ENCODE data around the gene LYPD3.
A peak's percentile ranks its signal among the peaks of the same experiment; 100 is the strongest.

Gene LYPD3

GRCh38 chr19:43469160-43469480, 3.7 kb upstream of the LYPD3 start:
- peak; percentile 25 for DNase-seq (ENCODE audit: low read depth)
- H3K4me3 ChIP-seq (replicated peaks; ENCODE audit: low read depth, low read length): no peak overlapping the region
- no peak for TF ChIP-seq CTCF (IDR thresholded peaks at IDR 0.05; ENCODE audit: low read length, missing control alignments)

GRCh38 chr19:43468354-43469159, 3.1 kb upstream of the LYPD3 start:
- no peak for TF ChIP-seq CTCF (IDR thresholded peaks at IDR 0.05; ENCODE audit: low read length, missing control alignments)
- no peak for DNase-seq (ENCODE audit: low read depth)
- no peak overlapping the region for H3K4me3 ChIP-seq (replicated peaks; ENCODE audit: low read depth, low read length)

GRCh38 chr19:43467730-43468129, 2.3 kb upstream of the LYPD3 start:
- H3K4me3 ChIP-seq (replicated peaks; ENCODE audit: low read depth, low read length): no peak overlapping the region
- DNase-seq (ENCODE audit: low read depth): peak; percentile 66

DNA sequence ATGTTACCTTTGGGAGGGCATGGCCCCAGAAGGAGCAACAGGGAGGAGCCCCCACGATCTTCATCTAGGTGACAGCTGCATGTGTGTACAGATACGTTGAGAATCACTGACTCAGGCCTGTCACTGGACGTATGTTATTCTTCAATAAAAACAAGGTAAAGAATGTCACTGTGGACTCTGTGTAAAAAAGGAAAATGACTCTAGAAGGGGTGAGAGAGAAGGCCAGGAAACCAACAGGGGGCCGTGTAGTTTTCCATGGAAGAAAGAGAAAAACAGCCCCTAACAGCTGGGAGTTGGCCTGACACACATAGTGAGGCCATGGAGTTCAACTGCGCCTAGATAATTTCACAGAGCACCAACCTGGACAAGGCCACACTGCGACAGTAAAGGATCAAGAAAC, 1.9 kb upstream of the LYPD3 start:
- no peak overlapping the region for H3K4me3 ChIP-seq (replicated peaks; ENCODE audit: low read depth, low read length)

More at GRCh38 chr19:43467730-43468129, 2.3 kb upstream of the LYPD3 start:
- TF ChIP-seq CTCF (IDR thresholded peaks at IDR 0.05; ENCODE audit: low read length, missing control alignments): no peak

DNA sequence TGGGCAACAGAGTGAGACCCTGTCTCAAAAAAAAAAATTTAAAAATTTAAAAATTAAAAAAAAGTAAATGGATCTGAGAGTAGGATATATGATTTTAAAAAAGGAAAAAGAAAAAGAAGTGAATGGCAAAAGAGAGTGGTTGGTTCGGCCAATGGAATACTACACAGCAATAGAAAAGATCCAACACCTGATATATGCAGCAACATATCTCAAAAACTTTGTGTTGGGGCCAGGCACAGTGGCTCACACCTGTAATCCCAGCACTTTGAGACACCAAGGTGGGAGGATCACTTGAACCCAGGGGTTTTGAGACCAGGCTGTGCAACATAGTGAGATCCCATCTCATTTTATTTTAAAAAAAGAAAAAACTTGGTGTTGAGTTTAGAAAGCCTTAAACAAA, 1.4 kb upstream of the LYPD3 start:
- H3K4me3 ChIP-seq (replicated peaks; ENCODE audit: low read depth, low read length): no peak overlapping the region
- TF ChIP-seq CTCF (IDR thresholded peaks at IDR 0.05; ENCODE audit: low read length, missing control alignments): no peak
- no peak for DNase-seq (ENCODE audit: low read depth)

More for the DNA sequence above, 1.9 kb upstream of the LYPD3 start:
- TF ChIP-seq CTCF (IDR thresholded peaks at IDR 0.05; ENCODE audit: low read length, missing control alignments): no peak
- DNase-seq (ENCODE audit: low read depth): no peak

DNA sequence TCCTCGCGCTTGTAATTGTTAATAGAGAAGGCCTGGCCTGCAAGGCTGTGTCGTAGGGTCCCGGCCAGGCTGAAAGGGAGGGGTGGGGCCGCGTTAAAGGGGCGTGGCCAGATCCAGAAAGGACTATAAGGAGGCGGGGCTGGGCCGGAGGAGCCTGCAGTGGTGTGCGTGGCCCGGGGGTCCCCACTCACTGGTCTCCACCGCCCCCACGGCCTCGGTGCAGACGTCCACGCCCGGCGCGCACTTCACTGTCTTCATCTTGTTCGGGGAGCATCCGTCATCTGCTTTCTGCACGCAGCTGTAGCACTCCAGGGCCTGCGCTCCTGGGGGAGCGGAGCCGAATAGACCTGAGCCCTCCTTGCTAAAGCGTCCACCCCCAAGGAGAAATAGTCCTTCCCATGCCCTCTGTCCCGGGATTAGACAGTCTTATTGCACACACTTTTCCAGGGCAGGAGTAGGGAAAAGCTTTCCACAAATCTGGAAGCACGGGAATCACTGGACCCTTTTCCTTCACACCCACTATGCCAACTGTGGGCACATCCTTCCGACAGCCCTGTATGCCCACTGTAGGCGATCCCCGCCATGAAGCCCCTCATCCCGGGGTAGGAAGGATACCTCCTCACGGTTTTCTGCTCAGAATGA, 1.2 kb downstream of the LYPD3 start:
- TF ChIP-seq CTCF (IDR thresholded peaks at IDR 0.05; ENCODE audit: low read length, missing control alignments): no peak

More for the DNA sequence above, 1.2 kb downstream of the LYPD3 start:
- no peak for DNase-seq (ENCODE audit: low read depth)
- H3K4me3 ChIP-seq (replicated peaks; ENCODE audit: low read depth, low read length): peak overlapping the region; percentile 77

All from fibroblast of pulmonary artery (primary cell).